HCT116 (cell line): ENCODE results near the gene NARS2. TPM values are rescaled to one million over a fixed set of nuclear protein-coding genes. Genes with fewer than 3 reads are reported as not detected.

ENCODE experiments used
- ATAC-seq: fragments of 200-7000 bp; cut with Tn5 transposase; 2 replicates; pipeline ENCODE4 v1.9.1; 2020; ENCODE audit warnings: mild to moderate bottlenecking, moderate library complexity
- BruUV-seq: library from RNA; stranded (reverse); fragments of 400-500 nt; replicated peaks from 2 replicates; lab custom pipeline; 2021; lab: Mats Ljungman, UMichigan
- CTCF ChIA-PET: fragments of 300-600 bp; sonication (Branson Sonifier 250); formaldehyde crosslinking; loops from one replicate; lab custom pipeline; 2021; ENCODE audit warnings: antibody characterized with exemption; lab: Charles Lee
- POLR2A ChIA-PET: fragments of 300-600, 350-600 bp; sonication (Branson Sonifier 250); formaldehyde crosslinking; loops from one replicate; lab custom pipeline; 2021; ENCODE audit warnings: antibody characterized with exemption; lab: Charles Lee
- RAD21 ChIA-PET, 2 experiments: fragments of 300-600 bp; sonication (Branson Sonifier 250); formaldehyde crosslinking; loops; one replicate each; lab custom pipeline; 2023; ENCODE audit warnings: low total read pairs in 2 of 2; ENCODE audit not compliant: uncharacterized antibody in 2 of 2, unreplicated experiment in 2 of 2, low non-redundant PET in 1 of 2; lab: Charles Lee
- DNase-seq: peaks from one replicate; pipeline ENCODE4 v3.0.0-alpha.2; 2010; ENCODE audit warnings: low read depth, low spot score
- H2AFZ ChIP-seq: fragments of 200-600 bp; shearing (Covaris generic), sonication (generic); 2 replicates; pipeline ENCODE4 v1.6.1; 2017; ENCODE audit warnings: low read depth, mixed run types, mixed read lengths, antibody characterized with exemption, low read length; ENCODE audit not compliant: poor library complexity, severe bottlenecking
- H3K27ac ChIP-seq: 2 replicates; pipeline ENCODE4 v1.5.1; 2012; ENCODE audit warnings: low read depth, low read length
- H3K27me3 ChIP-seq: fragments of 200-600 bp; sonication (generic); 2 replicates; pipeline ENCODE4 v1.6.1; 2016; ENCODE audit warnings: mixed run types, low read length, mixed read lengths; ENCODE audit not compliant: insufficient read depth
- H3K36me3 ChIP-seq, 2 experiments: fragments of 200-500 bp in 1 of 2; fragments of 200-600 bp in 1 of 2; sonication (Bioruptor generic) in 1 of 2; sonication (generic) in 1 of 2; 2 replicates each; pipeline versions ENCODE4 v1.5.1 to v1.6.1; 2014 to 2016; ENCODE audit warnings: low read length in 2 of 2, inconsistent platforms in 1 of 2, mixed read lengths in 1 of 2, mixed run types in 1 of 2; ENCODE audit not compliant: insufficient read depth in 2 of 2, control insufficient read depth in 1 of 2
- H3K4me1 ChIP-seq, 2 experiments: fragments of 200-600 bp in 1 of 2; sonication (generic) in 1 of 2; 2 replicates each; pipeline versions ENCODE4 v1.5.1 to v1.6.1; 2012 to 2017; ENCODE audit warnings: low read length in 2 of 2, inconsistent platforms in 1 of 2, mild to moderate bottlenecking in 1 of 2, mixed read lengths in 1 of 2, mixed run types in 1 of 2, moderate library complexity in 1 of 2; ENCODE audit not compliant: insufficient read depth in 2 of 2, control insufficient read depth in 1 of 2
- H3K4me2 ChIP-seq: fragments of 200-600 bp; sonication (generic); 2 replicates; pipeline ENCODE4 v1.6.1; 2017; ENCODE audit warnings: mixed run types, low read length, mixed read lengths
- H3K4me3 ChIP-seq, 2 experiments: fragments of 200-600 bp in 1 of 2; sonication (generic) in 1 of 2; replicated peaks in 1 of 2; 2 replicates each; pipeline ENCODE4 v1.5.1; 2011 to 2016; ENCODE audit warnings: low read length in 2 of 2, control low read depth in 1 of 2, low read depth in 1 of 2, mild to moderate bottlenecking in 1 of 2, mixed read lengths in 1 of 2, mixed run types in 1 of 2
- H3K79me2 ChIP-seq: fragments of 200-600 bp; sonication (generic); 2 replicates; pipeline ENCODE4 v1.6.1; 2017; ENCODE audit warnings: mild to moderate bottlenecking, mixed run types, low read length, moderate library complexity, mixed read lengths; ENCODE audit not compliant: insufficient read depth
- H3K9ac ChIP-seq: fragments of 200-600 bp; sonication (generic); 2 replicates; pipeline ENCODE4 v1.6.1; 2016; ENCODE audit warnings: low read length, mixed read lengths
- H3K9me2 ChIP-seq: fragments of 200-600 bp; sonication (generic), shearing (Covaris generic); 2 replicates; pipeline ENCODE4 v1.6.1; 2017; ENCODE audit warnings: mixed run types, mild to moderate bottlenecking, moderate library complexity; ENCODE audit not compliant: insufficient read depth
- H3K9me3 ChIP-seq, 2 experiments: fragments of 200-500 bp in 1 of 2; fragments of 200-600 bp in 1 of 2; sonication (Bioruptor generic) in 1 of 2; sonication (generic) in 1 of 2; 2 replicates each; pipeline ENCODE4 v1.6.1; 2014 to 2017; ENCODE audit warnings: low read length in 2 of 2, mixed read lengths in 2 of 2, inconsistent platforms in 1 of 2, low read depth in 1 of 2, mild to moderate bottlenecking in 1 of 2, mixed run types in 1 of 2, moderate library complexity in 1 of 2; ENCODE audit not compliant: control insufficient read depth in 1 of 2, insufficient read depth in 1 of 2
- H4K20me1 ChIP-seq: fragments of 200-600 bp; sonication (generic), shearing (Covaris generic); 2 replicates; pipeline ENCODE4 v1.6.1; 2017; ENCODE audit warnings: mixed run types, mild to moderate bottlenecking, moderate library complexity; ENCODE audit not compliant: insufficient read depth
- EGR1 ChIP-seq: IDR thresholded peaks from 2 replicates; pipeline ENCODE4 v1.6.1; 2012; ENCODE audit warnings: low read depth
- ELF1 ChIP-seq: IDR thresholded peaks from 2 replicates; pipeline ENCODE4 v1.6.1; 2012; ENCODE audit warnings: low read depth, borderline replicate concordance
- EZH2phosphoT487 ChIP-seq: fragments of 200-600 bp; IDR thresholded peaks from 2 replicates; pipeline ENCODE4 v1.6.1; 2018; ENCODE audit warnings: antibody characterized with exemption, borderline replicate concordance
- FOSL1 ChIP-seq: IDR thresholded peaks from 2 replicates; pipeline ENCODE4 v1.6.1; 2012; ENCODE audit warnings: low read depth
- POLR2A ChIP-seq: IDR thresholded peaks from 2 replicates; pipeline ENCODE4 v1.7.0; 2011; ENCODE audit warnings: borderline replicate concordance; ENCODE audit not compliant: insufficient read depth, insufficient read length; ENCODE audit errors: extremely low read depth
- POLR2AphosphoS5 ChIP-seq: IDR thresholded peaks from 2 replicates; pipeline ENCODE4 v1.6.1; 2011; ENCODE audit warnings: mild to moderate bottlenecking, low read depth, low read length, moderate library complexity
- RAD21 ChIP-seq: IDR thresholded peaks from 2 replicates; pipeline ENCODE4 v1.6.1; 2012; ENCODE audit warnings: low read depth, mild to moderate bottlenecking
- SIN3A ChIP-seq: IDR thresholded peaks from 2 replicates; pipeline ENCODE4 v1.6.1; 2012; ENCODE audit warnings: low read depth
- SRF ChIP-seq: IDR thresholded peaks from 2 replicates; pipeline ENCODE4 v1.6.1; 2012; ENCODE audit warnings: low read depth
- TCF7L2 ChIP-seq: IDR thresholded peaks from 2 replicates; pipeline ENCODE4 v1.7.0; 2011; ENCODE audit warnings: borderline replicate concordance, inconsistent platforms; ENCODE audit not compliant: insufficient read depth, insufficient read length; ENCODE audit errors: extremely low read depth
- ZFX ChIP-seq: fragments of 450-650 bp; IDR thresholded peaks from 2 replicates; pipeline ENCODE4 v1.6.1; 2017
- ZNF274 ChIP-seq: fragments of 200-500 bp; sonication (Bioruptor generic); IDR thresholded peaks from 2 replicates; pipeline ENCODE4 v1.6.1; 2014; ENCODE audit warnings: mild to moderate bottlenecking, low read depth, low read length, inconsistent platforms
- intact Hi-C: fragments of 100-400 bp; cut with micrococcal nuclease; formaldehyde crosslinking; loops from 2 replicates; pipeline ENCODE4 v1.10.0; 2022
- total RNA-seq: library from RNA; stranded (reverse); gene quantifications from one replicate; pipeline ENCODE4 v1.2.1, GENCODE V29; 2021; ENCODE audit not compliant: unreplicated experiment
- TF ChIP-seq, protein P1 (sequence below): IDR thresholded peaks from 2 replicates; pipeline ENCODE4 v1.6.1; 2012
- TF ChIP-seq, protein P2 (sequence below): IDR thresholded peaks from 2 replicates; pipeline ENCODE4 v1.6.1; 2011; ENCODE audit warnings: mild to moderate bottlenecking, low read length, moderate library complexity; ENCODE audit not compliant: insufficient replicate concordance; ENCODE audit errors: extremely low read depth
- TF ChIP-seq, protein P3 (sequence below): IDR thresholded peaks from 2 replicates; pipeline ENCODE4 v1.6.1; 2012; ENCODE audit warnings: low read depth
- TF ChIP-seq, protein P4 (sequence below): IDR thresholded peaks from 2 replicates; pipeline ENCODE4 v1.6.1; 2012

Gene NARS2
- total RNA-seq, 1 experiment from 2014 or later = 26.0 TPM

- ChIA-PET CTCF (no interaction called here), RAD21 (no interaction called here), POLR2A (no interaction called here)
- H3K9ac ChIP-seq = no peak overlapping the region
- H3K36me3 ChIP-seq = peaks cover 25 to 36% of the 10 kb centered on the region in 2 experiments; a peak in 3 of 4 replicates
- no peaks in the 10 kb centered on the region; the same call in 1 of the 2 replicates for H4K20me1 ChIP-seq
- no peak overlapping the region for H3K4me3 ChIP-seq
- TF ChIP-seq TCF7L2 (no peak), ZFX (no peak), POLR2A (no peak), ZNF274 (no peak), SIN3A (no peak), EGR1 (no peak), EZH2phosphoT487 (no peak), SRF (no peak), FOSL1 (no peak), POLR2AphosphoS5 (no peak), ELF1 (no peak), RAD21 (no peak)
- TF ChIP-seq, protein P1, sequence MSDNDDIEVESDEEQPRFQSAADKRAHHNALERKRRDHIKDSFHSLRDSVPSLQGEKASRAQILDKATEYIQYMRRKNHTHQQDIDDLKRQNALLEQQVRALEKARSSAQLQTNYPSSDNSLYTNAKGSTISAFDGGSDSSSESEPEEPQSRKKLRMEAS = no peak
- TF ChIP-seq, protein P2, sequence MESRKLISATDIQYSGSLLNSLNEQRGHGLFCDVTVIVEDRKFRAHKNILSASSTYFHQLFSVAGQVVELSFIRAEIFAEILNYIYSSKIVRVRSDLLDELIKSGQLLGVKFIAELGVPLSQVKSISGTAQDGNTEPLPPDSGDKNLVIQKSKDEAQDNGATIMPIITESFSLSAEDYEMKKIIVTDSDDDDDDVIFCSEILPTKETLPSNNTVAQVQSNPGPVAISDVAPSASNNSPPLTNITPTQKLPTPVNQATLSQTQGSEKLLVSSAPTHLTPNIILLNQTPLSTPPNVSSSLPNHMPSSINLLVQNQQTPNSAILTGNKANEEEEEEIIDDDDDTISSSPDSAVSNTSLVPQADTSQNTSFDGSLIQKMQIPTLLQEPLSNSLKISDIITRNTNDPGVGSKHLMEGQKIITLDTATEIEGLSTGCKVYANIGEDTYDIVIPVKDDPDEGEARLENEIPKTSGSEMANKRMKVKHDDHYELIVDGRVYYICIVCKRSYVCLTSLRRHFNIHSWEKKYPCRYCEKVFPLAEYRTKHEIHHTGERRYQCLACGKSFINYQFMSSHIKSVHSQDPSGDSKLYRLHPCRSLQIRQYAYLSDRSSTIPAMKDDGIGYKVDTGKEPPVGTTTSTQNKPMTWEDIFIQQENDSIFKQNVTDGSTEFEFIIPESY = no peak
- TF ChIP-seq, protein P3, sequence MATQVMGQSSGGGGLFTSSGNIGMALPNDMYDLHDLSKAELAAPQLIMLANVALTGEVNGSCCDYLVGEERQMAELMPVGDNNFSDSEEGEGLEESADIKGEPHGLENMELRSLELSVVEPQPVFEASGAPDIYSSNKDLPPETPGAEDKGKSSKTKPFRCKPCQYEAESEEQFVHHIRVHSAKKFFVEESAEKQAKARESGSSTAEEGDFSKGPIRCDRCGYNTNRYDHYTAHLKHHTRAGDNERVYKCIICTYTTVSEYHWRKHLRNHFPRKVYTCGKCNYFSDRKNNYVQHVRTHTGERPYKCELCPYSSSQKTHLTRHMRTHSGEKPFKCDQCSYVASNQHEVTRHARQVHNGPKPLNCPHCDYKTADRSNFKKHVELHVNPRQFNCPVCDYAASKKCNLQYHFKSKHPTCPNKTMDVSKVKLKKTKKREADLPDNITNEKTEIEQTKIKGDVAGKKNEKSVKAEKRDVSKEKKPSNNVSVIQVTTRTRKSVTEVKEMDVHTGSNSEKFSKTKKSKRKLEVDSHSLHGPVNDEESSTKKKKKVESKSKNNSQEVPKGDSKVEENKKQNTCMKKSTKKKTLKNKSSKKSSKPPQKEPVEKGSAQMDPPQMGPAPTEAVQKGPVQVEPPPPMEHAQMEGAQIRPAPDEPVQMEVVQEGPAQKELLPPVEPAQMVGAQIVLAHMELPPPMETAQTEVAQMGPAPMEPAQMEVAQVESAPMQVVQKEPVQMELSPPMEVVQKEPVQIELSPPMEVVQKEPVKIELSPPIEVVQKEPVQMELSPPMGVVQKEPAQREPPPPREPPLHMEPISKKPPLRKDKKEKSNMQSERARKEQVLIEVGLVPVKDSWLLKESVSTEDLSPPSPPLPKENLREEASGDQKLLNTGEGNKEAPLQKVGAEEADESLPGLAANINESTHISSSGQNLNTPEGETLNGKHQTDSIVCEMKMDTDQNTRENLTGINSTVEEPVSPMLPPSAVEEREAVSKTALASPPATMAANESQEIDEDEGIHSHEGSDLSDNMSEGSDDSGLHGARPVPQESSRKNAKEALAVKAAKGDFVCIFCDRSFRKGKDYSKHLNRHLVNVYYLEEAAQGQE = no peak
- TF ChIP-seq, protein P4, sequence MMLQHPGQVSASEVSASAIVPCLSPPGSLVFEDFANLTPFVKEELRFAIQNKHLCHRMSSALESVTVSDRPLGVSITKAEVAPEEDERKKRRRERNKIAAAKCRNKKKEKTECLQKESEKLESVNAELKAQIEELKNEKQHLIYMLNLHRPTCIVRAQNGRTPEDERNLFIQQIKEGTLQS = no peak
- intact Hi-C loops = no loop called here
- no peak for DNase-seq
- no peaks in the 10 kb centered on the region for H3K27me3 ChIP-seq
- H3K4me1 ChIP-seq = peaks cover 0 to 9% of the 10 kb centered on the region in 2 experiments; a peak in 1 of 4 replicates
- ATAC-seq = no peak
- no peaks in the 10 kb centered on the region for H3K9me3 ChIP-seq
- no peak overlapping the region for H2AFZ ChIP-seq
- H3K79me2 ChIP-seq = peaks cover 37% of the 10 kb centered on the region
- no peaks in the 10 kb centered on the region for H3K9me2 ChIP-seq
- no peak overlapping the region for H3K27ac ChIP-seq
- H3K4me2 ChIP-seq = no peak overlapping the region
- BruUV-seq = no TSS peak
Observed at GRCh38 chr11:78570031-78570430, 4.6 kb downstream of the NARS2 start.
